Peyer's patch (tissue), 4 donors: ENCODE measurements around the gene CEMIP2.
A peak's percentile ranks its signal among the peaks of the same experiment; 100 is the strongest.

Source experiments
- CTCF ChIP-seq, 6 experiments: fragments of 450-650 bp in 4 of 6; fragments of 200-600 bp in 2 of 6; sonication (generic) in 1 of 6; IDR thresholded peaks; one replicate each; pipeline ENCODE4 v1.5.1; 2017 to 2019; ENCODE audit warnings: antibody characterized with exemption in 6 of 6, mild to moderate bottlenecking in 3 of 6, moderate library complexity in 1 of 6
- POLR2A ChIP-seq, 2 donors: fragments of 450-650 bp; IDR thresholded peaks; one replicate each; pipeline ENCODE4 v1.5.1; 2017; ENCODE audit warnings: antibody characterized with exemption in 2 of 2, mild to moderate bottlenecking in 2 of 2, moderate library complexity in 2 of 2

DNA sequence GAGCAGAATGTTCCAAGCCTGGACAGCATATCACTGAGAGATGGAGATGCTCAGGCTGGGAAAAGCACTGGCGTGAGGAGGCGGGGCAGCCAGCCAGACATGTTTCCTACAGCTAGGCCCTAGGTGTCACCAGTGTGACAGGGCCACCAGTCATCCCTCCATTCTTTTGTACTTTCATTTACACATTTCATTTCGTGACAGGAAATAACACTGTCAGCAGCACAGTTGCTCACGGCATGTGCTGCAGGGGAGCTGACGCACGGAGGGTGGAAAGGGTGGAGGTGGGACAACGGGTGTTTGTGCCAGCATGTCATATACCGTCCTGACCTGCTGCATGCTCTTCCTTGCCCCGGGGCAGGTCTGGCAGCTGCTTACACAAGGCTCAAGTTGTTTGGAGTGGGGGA is 14.8 kb upstream of the CEMIP2 start:
- peak in 1 of 6 experiments; percentile 27 for TF ChIP-seq CTCF (IDR thresholded peaks at IDR 0.05)
- peak in 1 of 2 donors; percentile 16 for TF ChIP-seq POLR2A (IDR thresholded peaks at IDR 0.05)
